Kidney (tissue), 22 donors: ENCODE results near the gene ZPBP2. TPM values are rescaled to one million over a fixed set of nuclear protein-coding genes. Genes with fewer than 3 reads are reported as not detected.

Experiments used
- DNase-seq, 5 donors: peaks; one replicate each; pipeline ENCODE4 v3.0.0-alpha.2; 2013 to 2020
- FAIRE-seq: peaks from 2 replicates; lab custom pipeline; 2012; peaks lifted over from hg19 to GRCh38; lab: Jason Lieb, UNC
- H3K27ac ChIP-seq, 2 donors: one replicate each; pipeline ENCODE4 v1.7.0; 2013; ENCODE audit warnings: low read depth in 2 of 2, low read length in 2 of 2, inconsistent platforms in 1 of 2
- H3K27me3 ChIP-seq: one replicate; pipeline ENCODE4 v1.7.1; 2013; ENCODE audit warnings: low read length, inconsistent platforms; ENCODE audit not compliant: control insufficient read depth, insufficient read depth
- H3K36me3 ChIP-seq, 3 donors: one replicate each; pipeline versions ENCODE4 v1.7.0 to v1.7.1; 2013; ENCODE audit warnings: low read length in 3 of 3, control low read depth in 1 of 3, inconsistent platforms in 1 of 3; ENCODE audit not compliant: insufficient read depth in 3 of 3, control insufficient read depth in 2 of 3
- H3K4me1 ChIP-seq, 3 donors: one replicate each; pipeline versions ENCODE4 v1.7.0 to v1.7.1; 2013; ENCODE audit warnings: low read length in 3 of 3, inconsistent platforms in 1 of 3, low read depth in 1 of 3; ENCODE audit not compliant: control insufficient read depth in 2 of 3, insufficient read depth in 2 of 3
- H3K4me3 ChIP-seq, 3 donors: one replicate each; pipeline versions ENCODE4 v1.7.0 to v1.8.1; 2013; ENCODE audit warnings: low read length in 3 of 3, control low read depth in 1 of 3, inconsistent platforms in 1 of 3
- H3K9ac ChIP-seq, 3 donors: one replicate each; pipeline versions ENCODE4 v1.7.0 to v1.7.1; 2013; ENCODE audit warnings: low read length in 3 of 3, control low read depth in 1 of 3, inconsistent platforms in 1 of 3
- H3K9me3 ChIP-seq, 3 donors: one replicate each; pipeline versions ENCODE4 v1.7.0 to v1.7.1; 2013; ENCODE audit warnings: low read length in 3 of 3, control low read depth in 1 of 3, inconsistent platforms in 1 of 3; ENCODE audit not compliant: control insufficient read depth in 2 of 3, insufficient read depth in 1 of 3
- intact Hi-C: fragments of 100-400 bp; cut with DNase I; formaldehyde crosslinking; loops from one replicate; pipeline ENCODE4 v1.11.1; 2022
- long read RNA-seq, 10 donors: library from polyadenylated mRNA in 1 of 10; unstranded in 1 of 10; transcript quantifications; one replicate each; pipeline ENCODE4 v2.0.0 and lab custom pipeline, GENCODE V29; 2021 to 2026
- polyA plus RNA-seq: library from polyadenylated mRNA; stranded (reverse); fragments of 350-450 nt; fragmentation: Illumina TruSeq; extraction: RNeasy Lipid Tissue Mini Kit (QIAGEN cat#74804); gene quantifications from one replicate; pipeline ENCODE4 v1.2.3, GENCODE V29; 2014; ENCODE audit warnings: low read depth, low replicate concordance; ENCODE audit not compliant: insufficient read depth
- total RNA-seq: library from RNA; stranded (reverse); fragmentation: NEBNext Ultra II Directional; extraction: Animal tissue kit (Norgen Biotek cat#: 25700); gene quantifications from one replicate; pipeline ENCODE4 v1.2.1, GENCODE V29; 2021
- TF ChIP-seq, protein P1 (sequence below): IDR thresholded peaks from 3 replicates; pipeline ENCODE4 v1.5.1; 2012; ENCODE audit warnings: mild to moderate bottlenecking, moderate library complexity, borderline replicate concordance; ENCODE audit not compliant: insufficient read depth; ENCODE audit errors: extremely low read depth
- donor health status: control.
- donor health status: control.
- donor health status: control.
- donor health status: control.
- donor health status: control.
- donor health status: DM: yes; HTN: yes; CAD: no.
- donor health status: Normal renal cell carcinoma (clear cell type).

The ZPBP2 gene, protein sequence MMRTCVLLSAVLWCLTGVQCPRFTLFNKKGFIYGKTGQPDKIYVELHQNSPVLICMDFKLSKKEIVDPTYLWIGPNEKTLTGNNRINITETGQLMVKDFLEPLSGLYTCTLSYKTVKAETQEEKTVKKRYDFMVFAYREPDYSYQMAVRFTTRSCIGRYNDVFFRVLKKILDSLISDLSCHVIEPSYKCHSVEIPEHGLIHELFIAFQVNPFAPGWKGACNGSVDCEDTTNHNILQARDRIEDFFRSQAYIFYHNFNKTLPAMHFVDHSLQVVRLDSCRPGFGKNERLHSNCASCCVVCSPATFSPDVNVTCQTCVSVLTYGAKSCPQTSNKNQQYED
- total RNA-seq (not detected), polyA plus RNA-seq (not detected)
- long read RNA-seq, donor 1: 0 reads
- long read RNA-seq, donor 2: 0 reads
- long read RNA-seq, donor 3: 0 reads
- long read RNA-seq, donor 4: 0 reads
- long read RNA-seq, donor 5: 0 reads
- long read RNA-seq, donor 6: 0 reads
- long read RNA-seq, donor 7: 0 reads
- long read RNA-seq, donor 8: 0 reads
- long read RNA-seq, donor 9: 0 reads
- long read RNA-seq, donor 10: 0 reads

- Histone ChIP-seq H3K36me3 (no peaks in the 10 kb centered on the region), H3K9me3 (no peaks in the 10 kb centered on the region), H3K27me3 (peaks cover 23% of the 10 kb centered on the region), H3K9ac (no peak within 1 kb of the TSS), H3K4me3 (no peak within 1 kb of the TSS), H3K27ac (no peak within 1 kb of the TSS), H3K4me1 (peaks cover 0 to 2% (median 0%) of the 10 kb centered on the region in 3 donors)
- DNase-seq (peak in 3 of 5 donors; percentile 23 to 68 (median 37)), FAIRE-seq (no peak)
- TF ChIP-seq, protein P1, sequence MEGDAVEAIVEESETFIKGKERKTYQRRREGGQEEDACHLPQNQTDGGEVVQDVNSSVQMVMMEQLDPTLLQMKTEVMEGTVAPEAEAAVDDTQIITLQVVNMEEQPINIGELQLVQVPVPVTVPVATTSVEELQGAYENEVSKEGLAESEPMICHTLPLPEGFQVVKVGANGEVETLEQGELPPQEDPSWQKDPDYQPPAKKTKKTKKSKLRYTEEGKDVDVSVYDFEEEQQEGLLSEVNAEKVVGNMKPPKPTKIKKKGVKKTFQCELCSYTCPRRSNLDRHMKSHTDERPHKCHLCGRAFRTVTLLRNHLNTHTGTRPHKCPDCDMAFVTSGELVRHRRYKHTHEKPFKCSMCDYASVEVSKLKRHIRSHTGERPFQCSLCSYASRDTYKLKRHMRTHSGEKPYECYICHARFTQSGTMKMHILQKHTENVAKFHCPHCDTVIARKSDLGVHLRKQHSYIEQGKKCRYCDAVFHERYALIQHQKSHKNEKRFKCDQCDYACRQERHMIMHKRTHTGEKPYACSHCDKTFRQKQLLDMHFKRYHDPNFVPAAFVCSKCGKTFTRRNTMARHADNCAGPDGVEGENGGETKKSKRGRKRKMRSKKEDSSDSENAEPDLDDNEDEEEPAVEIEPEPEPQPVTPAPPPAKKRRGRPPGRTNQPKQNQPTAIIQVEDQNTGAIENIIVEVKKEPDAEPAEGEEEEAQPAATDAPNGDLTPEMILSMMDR: no peak
- intact Hi-C loops: no loop called here
Observed at GRCh38 chr17:39867880-39868553, at the start of gene ZPBP2. ZPBP2 (plus strand) TSS chr17:39868202; CDS start chr17:39868355, 153 bp downstream.

- H3K4me1 ChIP-seq: no peaks in the 10 kb centered on the region
- intact Hi-C loops: no loop called here
- H3K9me3 ChIP-seq: peaks cover 0 to 3% (median 0%) of the 10 kb centered on the region in 3 donors
- H3K27ac ChIP-seq: no peak overlapping the region
- no peak overlapping the region for H3K4me3 ChIP-seq
- no peak for DNase-seq
- H3K36me3 ChIP-seq: no peaks in the 10 kb centered on the region
- H3K27me3 ChIP-seq: no peaks in the 10 kb centered on the region
- FAIRE-seq: no peak
- H3K9ac ChIP-seq: no peak overlapping the region
- TF ChIP-seq, protein P1: no peak
Observed at GRCh38 chr17:39818358-39819000, 49.5 kb upstream of the ZPBP2 start.

- Histone ChIP-seq H3K27me3 (no peaks in the 10 kb centered on the region), H3K27ac (no peak overlapping the region), H3K4me3 (no peak overlapping the region), H3K9me3 (peaks cover 0 to 9% (median 0%) of the 10 kb centered on the region in 3 donors), H3K4me1 (no peaks in the 10 kb centered on the region), H3K9ac (no peak overlapping the region), H3K36me3 (no peaks in the 10 kb centered on the region)
- DNase-seq (no peak), FAIRE-seq (no peak)
- TF ChIP-seq, protein P1: no peak
- intact Hi-C loops: no loop called here
Observed at GRCh38 chr17:39820541-39820940, 47.5 kb upstream of the ZPBP2 start.
